SU-DHL-6 (cell line): ENCODE results near the gene NPHP4.

Experiments
- CTCF ChIP-seq: fragments of 200-600 bp; sonication (generic); IDR thresholded peaks from one replicate; pipeline ENCODE4 v1.5.1; 2017; ENCODE audit warnings: antibody characterized with exemption, mild to moderate bottlenecking, low read length, moderate library complexity; ENCODE audit not compliant: insufficient read depth, poor library complexity, severe bottlenecking
- EZH2phosphoT487 ChIP-seq: fragments of 200-600 bp; sonication (generic), shearing (Covaris generic); conservative IDR thresholded peaks from 2 replicates; pipeline ENCODE4 v1.6.1; 2018; ENCODE audit warnings: mild to moderate bottlenecking, antibody characterized with exemption, low read length, moderate library complexity, mixed read lengths

GRCh38 chr1:5858844-5859407, 133.3 kb downstream of the NPHP4 start:
- TF ChIP-seq CTCF: no peak
- no peak for TF ChIP-seq EZH2phosphoT487
